ENCODE measurements around the gene RNF148.
"Not testable (repeated sequence)": the region's sequence is repeated elsewhere in the genome, so short reads cannot be mapped to it uniquely, and the experiment has no call there.

The RNF148 gene

GRCh38 chr7:122679813-122680212, 22.9 kb downstream of the RNF148 start:
- H3K4me3 ChIP-seq (ENCODE audit: low read depth, low read length), result no peak overlapping the region
- TF ChIP-seq, protein P1, sequence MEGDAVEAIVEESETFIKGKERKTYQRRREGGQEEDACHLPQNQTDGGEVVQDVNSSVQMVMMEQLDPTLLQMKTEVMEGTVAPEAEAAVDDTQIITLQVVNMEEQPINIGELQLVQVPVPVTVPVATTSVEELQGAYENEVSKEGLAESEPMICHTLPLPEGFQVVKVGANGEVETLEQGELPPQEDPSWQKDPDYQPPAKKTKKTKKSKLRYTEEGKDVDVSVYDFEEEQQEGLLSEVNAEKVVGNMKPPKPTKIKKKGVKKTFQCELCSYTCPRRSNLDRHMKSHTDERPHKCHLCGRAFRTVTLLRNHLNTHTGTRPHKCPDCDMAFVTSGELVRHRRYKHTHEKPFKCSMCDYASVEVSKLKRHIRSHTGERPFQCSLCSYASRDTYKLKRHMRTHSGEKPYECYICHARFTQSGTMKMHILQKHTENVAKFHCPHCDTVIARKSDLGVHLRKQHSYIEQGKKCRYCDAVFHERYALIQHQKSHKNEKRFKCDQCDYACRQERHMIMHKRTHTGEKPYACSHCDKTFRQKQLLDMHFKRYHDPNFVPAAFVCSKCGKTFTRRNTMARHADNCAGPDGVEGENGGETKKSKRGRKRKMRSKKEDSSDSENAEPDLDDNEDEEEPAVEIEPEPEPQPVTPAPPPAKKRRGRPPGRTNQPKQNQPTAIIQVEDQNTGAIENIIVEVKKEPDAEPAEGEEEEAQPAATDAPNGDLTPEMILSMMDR (IDR thresholded peaks at IDR 0.05; ENCODE audit: low read depth, low read length), result no peak

GRCh38 chr7:122679269-122679709, 23.4 kb downstream of the RNF148 start:
- H3K4me3 ChIP-seq (ENCODE audit: low read depth, low read length), result not testable (repeated sequence)

DNA sequence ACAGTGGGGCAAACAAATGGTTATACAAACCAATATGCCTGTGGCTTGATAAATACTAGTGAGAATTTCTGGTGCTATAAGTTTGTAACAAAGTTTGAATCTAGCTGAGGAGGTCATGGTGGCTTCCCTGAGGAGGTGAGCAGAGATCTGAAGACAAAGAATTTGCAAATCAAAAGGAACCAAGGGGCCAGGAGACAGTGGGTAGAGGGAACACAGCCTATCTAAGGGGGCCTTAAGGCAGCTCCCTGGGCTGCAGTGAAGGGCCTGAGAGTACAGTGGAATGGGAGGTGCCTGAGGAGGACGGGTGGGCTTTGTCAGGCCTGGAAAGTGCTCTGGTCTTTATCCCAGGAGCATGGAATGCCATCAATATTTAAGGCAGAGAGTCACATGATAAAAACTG, 25.6 kb downstream of the RNF148 start:
- TF ChIP-seq, protein P1 (IDR thresholded peaks at IDR 0.05; ENCODE audit: low read depth, low read length), result no peak
- H3K4me3 ChIP-seq (ENCODE audit: low read depth, low read length), result no peak overlapping the region

- TF ChIP-seq, protein P1 (IDR thresholded peaks at IDR 0.05; ENCODE audit: low read depth, low read length), result no peak
- no peak overlapping the region for H3K4me3 ChIP-seq (ENCODE audit: low read depth, low read length)
Observed at GRCh38 chr7:122676466-122676865, 26.3 kb downstream of the RNF148 start.

DNA sequence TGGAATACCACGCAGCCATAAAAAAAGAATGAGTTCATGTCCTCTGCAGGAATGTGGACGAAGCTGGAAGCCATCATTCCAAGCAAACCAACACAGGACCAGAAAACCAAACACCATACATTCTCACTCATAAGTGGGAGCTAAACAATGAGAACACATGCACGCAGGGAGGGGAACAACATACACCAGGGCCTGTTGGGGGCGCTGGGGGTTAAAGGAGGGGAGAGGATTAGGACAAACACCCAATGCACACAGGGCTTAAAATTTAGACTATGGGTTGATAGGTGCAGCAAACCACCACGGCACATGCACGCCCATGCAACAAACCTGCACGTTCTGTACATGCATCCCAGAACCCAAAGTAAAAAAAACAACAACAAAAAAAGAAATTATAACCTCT, 27.1 kb downstream of the RNF148 start:
- TF ChIP-seq, protein P1 (IDR thresholded peaks at IDR 0.05; ENCODE audit: low read depth, low read length), result no peak
- no peak overlapping the region for H3K4me3 ChIP-seq (ENCODE audit: low read depth, low read length)

DNA sequence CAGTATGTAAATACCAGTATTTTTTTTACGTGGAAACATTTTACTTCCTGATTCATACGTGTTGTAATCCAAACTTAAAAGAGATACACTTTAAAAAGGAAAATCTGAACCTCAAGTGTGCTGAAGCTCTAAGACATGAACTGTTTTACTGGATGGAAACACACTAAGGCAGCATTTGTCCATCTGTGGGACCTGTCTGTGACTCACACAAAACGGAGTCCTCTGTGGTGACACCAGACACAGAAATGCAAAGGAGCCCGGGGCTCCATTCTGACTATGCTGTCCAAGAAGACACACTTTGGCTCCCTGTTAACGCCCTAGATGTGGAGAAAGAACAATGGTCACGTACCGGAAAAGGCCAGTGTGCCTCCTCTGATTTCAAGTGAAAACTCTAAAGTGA, 27.7 kb downstream of the RNF148 start:
- H3K4me3 ChIP-seq (ENCODE audit: low read depth, low read length), result no peak overlapping the region
- TF ChIP-seq, protein P1 (IDR thresholded peaks at IDR 0.05; ENCODE audit: low read depth, low read length), result no peak

DNA sequence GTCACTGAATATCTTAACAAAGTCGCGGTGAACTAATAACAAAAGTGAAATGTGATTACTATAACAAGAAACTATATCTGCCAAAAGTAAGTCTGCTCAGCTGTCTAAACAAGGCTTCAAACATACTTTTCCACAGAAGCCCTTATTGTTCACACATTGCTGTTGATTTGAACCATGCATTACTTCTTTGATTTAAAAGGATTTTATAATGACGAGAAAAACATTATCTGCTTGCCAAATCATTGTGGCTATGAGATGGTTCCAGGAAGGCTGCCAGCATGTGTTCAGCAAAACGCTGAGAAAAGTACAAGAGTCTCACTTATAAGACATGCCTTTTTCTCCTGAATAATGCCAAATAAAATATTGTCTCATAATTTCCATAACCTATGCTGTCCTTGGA, 28.2 kb downstream of the RNF148 start:
- H3K4me3 ChIP-seq (ENCODE audit: low read depth, low read length), result no peak overlapping the region
- TF ChIP-seq, protein P1 (IDR thresholded peaks at IDR 0.05; ENCODE audit: low read depth, low read length), result no peak

DNA sequence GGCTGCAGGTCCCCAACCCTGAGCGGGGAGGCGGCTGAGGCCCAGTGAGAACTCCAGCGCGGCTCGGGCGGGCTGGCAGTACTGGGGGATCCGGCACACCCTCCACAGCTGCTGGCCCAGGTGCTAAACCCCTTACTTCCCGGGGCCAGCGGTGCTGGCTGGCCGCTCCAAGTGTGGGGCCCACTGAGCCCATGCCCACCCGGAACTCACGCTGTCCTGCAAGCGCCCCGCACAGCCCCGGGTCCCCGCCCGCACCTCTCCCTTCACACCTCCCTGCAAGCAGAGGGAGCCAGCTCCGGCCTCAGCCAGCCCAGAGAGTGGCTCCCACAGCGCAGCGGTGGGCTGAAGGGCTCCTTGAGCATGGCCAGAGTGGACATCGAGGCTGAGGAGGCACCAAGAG, 28.8 kb downstream of the RNF148 start:
- TF ChIP-seq, protein P1 (IDR thresholded peaks at IDR 0.05; ENCODE audit: low read depth, low read length), result no peak
- no peak overlapping the region for H3K4me3 ChIP-seq (ENCODE audit: low read depth, low read length)

Measured in WI38 (cell line).